ENCODE measurements around the gene FGF2.
"Not testable (repeated sequence)": the region's sequence is repeated elsewhere in the genome, so short reads cannot be mapped to it uniquely, and the experiment has no call there.

The FGF2 gene

DNA sequence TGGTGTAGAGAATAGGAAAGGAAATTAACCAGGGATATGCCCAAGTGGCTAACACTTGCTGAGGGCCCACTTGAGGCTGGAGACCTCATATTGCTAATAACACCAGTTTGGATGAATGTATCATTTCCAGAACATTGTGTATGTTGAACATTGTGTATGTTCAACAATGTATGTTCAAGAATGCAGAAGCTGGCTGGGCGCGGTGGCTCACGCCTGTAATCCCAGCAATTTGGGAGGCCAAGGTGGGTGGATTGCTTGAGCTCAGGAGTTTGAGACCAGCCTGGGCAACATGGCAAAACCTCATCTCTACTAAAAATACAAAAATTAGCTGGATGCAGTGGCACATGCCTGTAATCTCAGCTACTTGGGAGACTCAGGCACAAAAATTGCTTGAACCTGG is 23.2 kb downstream of the FGF2 start:
- not testable (repeated sequence) for FAIRE-seq

DNA sequence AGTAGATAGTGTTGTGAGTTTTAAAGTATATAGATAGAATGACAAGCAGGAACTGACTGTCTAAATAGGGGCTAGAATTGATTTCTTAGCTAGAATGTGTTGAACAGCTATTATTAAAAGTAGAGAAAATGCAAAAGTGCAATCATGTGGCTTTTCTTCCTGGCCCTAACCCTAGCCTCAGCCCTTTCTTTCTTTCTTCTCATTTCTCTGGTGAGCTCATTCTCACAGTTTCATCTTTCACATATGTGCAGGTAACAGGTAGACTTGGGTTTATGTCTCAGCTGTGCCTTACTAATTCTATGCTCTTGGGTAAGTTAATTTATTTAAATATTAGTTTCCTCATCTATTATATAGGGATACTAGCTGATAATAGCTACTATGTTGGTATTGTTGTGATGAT is 24.9 kb downstream of the FGF2 start:
- no peak for FAIRE-seq

DNA sequence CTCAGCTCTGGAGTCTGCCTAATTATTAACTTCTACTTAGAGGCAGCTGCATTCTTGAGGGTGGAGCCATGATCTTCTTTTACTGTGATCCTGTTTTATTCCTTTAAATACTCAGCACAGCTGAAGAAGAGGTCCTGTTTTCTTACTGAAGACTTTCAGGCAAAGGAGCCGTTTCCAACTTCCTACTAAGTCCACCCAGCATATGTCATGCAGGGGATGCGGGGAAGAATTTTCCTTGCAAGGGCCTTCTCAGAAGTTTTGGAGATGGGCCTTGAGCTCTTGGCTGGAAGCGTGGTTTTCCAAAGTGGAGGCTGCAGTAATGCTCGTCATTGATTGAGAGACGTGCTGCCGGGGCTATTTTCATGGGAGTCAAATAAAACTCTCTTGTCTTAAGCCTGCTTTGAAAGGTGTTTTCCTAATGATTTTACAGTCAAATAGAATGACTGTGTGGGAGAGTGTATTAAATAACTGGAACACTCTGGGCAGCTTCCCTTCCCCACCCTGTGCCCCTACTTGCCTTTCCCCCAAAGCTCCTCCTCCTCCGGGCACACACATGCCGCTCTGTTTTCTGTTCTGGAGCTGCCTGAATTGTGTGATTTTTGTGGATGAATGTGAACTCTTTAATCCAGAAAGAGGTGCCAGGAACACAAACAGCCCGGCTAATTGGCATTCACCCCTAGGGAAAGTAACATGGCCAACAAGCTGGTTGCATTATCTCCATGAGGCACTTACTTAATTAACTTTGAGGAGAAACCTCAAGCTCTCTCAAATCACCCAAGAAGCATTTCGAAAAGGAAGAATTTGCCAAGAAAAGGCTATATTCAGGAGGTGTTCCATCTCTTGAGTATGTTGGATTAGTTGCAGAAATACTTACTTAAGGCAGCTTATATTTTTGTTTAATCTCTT is 28.1 kb downstream of the FGF2 start:
- FAIRE-seq = peak; percentile 27

DNA sequence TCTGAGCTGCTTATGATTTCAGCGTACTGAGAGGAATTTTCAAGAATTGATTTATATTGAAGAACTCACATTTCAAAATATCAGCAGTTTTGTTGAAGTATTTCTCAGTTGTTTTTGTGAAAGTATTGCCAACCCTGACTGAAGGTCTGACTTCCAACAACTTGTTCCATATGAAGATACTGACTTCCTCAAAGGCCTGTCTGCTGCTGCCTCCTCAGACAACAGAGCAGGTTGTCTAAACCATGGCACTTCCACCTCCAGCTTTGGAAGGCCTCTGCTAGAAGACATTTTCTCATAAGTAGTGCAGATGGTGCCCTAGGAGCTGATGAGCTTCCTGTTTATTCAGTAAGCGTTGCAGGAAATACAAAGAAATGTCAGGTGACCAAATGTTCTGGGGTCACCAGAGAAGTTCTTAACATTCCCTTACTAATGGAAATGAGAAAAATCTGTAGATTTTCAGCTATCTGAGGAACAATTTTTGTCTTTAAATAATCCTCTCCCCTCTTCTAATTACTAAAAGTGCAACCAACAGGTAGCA is 28.8 kb downstream of the FGF2 start:
- FAIRE-seq = peak; percentile 56

DNA sequence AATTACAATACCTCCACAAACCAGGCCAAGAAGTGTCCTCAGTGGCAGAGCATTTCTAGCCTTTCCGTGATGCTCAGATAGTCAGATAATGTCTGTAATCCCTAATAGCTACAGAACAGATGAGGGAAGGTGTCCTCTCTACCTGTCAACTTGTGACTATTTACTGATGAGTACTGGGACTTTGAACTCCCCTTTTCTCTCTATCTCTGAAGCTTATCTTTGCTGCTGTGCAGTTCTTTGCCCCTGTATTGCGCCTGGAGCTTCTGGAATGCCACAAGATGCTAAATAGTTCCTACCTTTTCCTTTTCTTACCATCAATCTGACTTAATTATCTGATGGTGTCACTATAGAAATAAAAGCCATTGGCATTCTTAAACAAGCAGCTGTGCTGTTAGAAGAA is 30.5 kb downstream of the FGF2 start:
- FAIRE-seq = no peak

GRCh38 chr4:122858705-122859104 is 32.1 kb downstream of the FGF2 start:
- FAIRE-seq = no peak

DNA sequence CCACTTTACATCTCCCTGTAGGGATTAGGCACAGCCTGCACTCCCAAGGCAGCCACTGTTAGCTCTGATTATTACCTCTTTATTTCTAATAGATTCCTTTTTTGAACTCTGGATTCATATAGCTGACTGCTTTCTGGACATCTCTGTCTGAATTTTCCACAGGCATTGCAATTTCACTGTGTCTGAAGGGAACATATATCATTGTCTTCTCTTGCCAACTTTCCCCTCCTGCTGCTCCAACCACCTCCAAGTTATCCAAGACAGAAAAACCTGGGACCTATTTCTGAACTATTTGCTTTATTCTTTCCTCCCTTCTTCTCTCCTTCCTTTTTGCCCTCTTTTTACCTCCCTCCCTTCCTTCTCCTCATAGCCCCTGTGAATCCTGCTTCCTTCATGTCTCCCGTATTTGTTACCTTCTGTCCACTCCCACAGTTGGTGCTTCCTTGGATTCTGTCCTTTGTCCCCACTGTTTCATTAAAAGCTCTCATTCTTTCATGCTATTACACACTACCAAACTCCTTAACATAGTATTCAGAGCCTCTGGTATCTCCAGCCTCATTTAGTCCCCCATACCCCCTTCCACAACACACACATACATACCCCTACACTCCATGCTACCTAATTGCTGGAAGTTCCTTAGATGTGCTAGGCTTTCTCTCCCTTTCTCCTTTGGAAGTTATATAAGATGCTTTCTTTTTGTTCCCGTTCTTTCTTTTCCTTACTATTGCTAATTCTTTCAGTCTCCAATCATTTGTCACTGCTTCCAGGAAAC is 34.7 kb downstream of the FGF2 start:
- FAIRE-seq = no peak

DNA sequence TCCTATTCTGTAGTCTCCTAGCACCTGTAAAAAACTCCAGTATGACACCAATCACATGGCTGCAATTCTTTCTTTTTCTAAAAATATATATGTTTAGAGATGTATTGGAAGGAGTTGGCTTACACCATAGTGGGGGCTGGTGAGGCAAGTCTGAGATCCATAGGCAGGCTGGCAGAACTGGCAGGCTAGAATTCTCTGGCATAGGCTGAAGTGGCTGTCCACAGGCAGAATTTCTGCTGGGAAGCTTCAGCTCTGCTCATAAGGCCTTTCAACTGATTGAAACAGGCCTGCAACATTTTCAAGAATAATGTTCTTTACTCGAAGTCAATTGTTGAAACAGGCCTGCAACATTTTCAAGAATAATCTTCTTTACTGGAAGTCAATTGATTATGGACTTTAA is 37.0 kb downstream of the FGF2 start:
- FAIRE-seq = peak; percentile 13

GRCh38 chr4:122865425-122865824 is 38.8 kb downstream of the FGF2 start:
- no peak for FAIRE-seq

DNA sequence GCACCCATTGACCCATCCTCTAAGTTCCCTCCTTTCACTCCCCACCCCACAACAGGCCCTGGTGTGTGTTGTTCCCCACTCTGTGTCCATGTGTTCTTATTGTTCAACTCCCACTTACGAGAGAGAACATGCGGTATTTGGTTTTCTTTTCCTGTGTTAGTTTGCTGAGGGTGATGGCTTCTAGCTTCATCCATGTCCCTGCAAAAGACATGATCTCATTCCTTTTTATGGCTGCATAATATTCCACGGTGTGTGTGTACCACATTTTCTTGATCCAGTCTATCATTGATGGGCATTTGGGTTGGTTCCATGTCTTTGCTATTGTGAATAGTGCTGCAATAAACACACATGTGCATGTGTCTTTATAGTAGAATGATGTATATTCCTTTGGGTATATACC is 41.6 kb downstream of the FGF2 start:
- FAIRE-seq = not testable (repeated sequence)

- FAIRE-seq = no peak
Observed at GRCh38 chr4:122873146-122873545, 46.5 kb downstream of the FGF2 start.

- no peak for FAIRE-seq
Observed at GRCh38 chr4:122873821-122874593, 47.4 kb downstream of the FGF2 start.

- FAIRE-seq = no peak
Observed at GRCh38 chr4:122875949-122876348, 49.3 kb downstream of the FGF2 start.

GRCh38 chr4:122876456-122876855 is 49.8 kb downstream of the FGF2 start:
- FAIRE-seq = no peak

GRCh38 chr4:122879001-122879400 is 52.4 kb downstream of the FGF2 start:
- FAIRE-seq = no peak

DNA sequence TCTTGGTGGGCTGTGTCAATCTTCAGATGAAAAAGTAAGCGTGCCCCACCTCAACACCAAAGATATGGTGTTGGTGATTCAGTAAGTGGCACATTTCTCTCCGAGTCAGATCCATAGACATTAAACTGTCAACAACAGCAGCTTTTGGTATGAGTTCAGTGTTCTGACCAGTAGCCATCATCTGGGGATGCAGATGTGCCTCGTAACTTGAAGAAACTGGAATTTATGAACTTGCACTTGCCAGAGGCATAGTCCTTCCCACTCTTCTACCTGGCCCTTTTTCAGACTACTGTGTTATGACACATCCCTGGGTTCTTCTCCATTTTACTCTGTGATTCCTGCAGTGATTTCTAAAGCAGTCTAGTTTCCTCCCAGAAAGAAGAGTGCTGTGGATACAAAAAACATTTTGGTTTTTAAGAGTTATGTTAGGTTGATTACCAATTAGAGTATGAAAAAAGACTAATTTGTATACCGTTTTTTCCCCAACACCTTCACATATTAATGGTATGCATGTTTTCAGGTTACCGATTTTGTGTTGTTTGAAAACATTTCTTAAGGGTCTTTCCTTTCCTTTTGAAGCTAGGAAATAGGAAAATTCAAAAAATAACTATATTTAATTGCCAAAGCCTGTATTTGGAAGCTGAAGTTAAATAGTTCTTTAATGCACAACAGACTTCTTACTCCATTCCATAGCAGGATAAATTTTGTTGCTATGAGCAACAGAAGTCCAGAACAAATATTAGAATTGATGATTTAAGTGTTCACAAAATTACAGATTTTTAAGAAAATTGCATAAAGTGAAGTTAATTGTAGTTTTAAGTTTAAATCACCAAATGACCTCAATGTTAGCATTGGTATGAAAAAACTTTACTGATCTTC is 56.5 kb downstream of the FGF2 start:
- FAIRE-seq = peak; percentile 77

GRCh38 chr4:122884499-122884898 is 57.9 kb downstream of the FGF2 start:
- no peak for FAIRE-seq

DNA sequence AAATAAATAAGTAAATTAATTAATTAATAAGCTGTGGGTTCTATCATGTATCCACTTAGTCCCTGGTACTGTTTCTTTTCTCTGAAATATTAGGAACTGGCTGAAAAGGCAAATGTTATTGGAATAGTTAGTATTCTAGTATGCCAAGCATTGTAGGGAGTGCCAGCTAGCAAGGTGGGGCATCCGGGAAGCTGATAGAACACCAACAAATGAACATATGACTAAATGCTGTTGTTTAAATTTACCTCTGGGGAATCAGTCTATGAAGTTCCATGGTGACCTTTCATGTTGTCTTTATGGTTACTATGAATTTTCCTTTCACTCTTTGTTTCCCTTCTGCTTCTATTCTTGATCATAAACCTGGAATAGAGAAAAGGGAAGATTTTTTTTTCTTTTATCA is 63.1 kb downstream of the FGF2 start:
- FAIRE-seq = peak; percentile 30

- FAIRE-seq = no peak
Observed at GRCh38 chr4:122890147-122890795, 63.6 kb downstream of the FGF2 start.

GRCh38 chr4:122894827-122895226 is 68.2 kb downstream of the FGF2 start:
- FAIRE-seq = no peak

DNA sequence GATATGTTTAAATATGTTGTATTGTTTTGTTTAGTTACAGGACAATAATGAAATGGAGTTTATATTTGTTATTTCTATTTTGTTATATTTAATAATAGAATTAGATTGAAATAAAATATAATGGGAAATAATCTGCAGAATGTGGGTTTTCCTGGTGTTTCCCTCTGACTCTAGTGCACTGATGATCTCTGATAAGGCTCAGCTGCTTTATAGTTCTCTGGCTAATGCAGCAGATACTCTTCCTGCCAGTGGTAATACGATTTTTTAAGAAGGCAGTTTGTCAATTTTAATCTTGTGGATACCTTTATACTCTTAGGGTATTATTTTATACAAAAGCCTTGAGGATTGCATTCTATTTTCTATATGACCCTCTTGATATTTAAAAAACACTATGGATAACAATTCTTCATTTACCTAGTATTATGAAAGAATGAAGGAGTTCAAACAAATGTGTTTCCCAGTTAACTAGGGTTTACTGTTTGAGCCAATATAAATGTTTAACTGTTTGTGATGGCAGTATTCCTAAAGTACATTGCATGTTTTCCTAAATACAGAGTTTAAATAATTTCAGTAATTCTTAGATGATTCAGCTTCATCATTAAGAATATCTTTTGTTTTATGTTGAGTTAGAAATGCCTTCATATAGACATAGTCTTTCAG is 68.8 kb downstream of the FGF2 start:
- FAIRE-seq = peak; percentile 94
